Lower leg skin (tissue), 4 donors: ENCODE results near the gene IMP4. TPM values are rescaled to one million over a fixed set of nuclear protein-coding genes. Genes with fewer than 3 reads are reported as not detected.

Experiments used
- DNase-seq, 2 donors: peaks; one replicate each; pipeline ENCODE4 v3.0.0-alpha.2; 2019; ENCODE audit warnings: low spot score in 2 of 2
- H3K4me3 ChIP-seq: fragments of 200-600 bp; sonication (generic); 2 replicates; pipeline ENCODE4 v1.5.1; 2017; ENCODE audit warnings: mild to moderate bottlenecking, low read depth; ENCODE audit not compliant: poor library complexity, severe bottlenecking
- POLR2A ChIP-seq, 2 donors: fragments of 450-650 bp; IDR thresholded peaks; one replicate each; pipeline ENCODE4 v1.6.1; 2016 to 2017; ENCODE audit warnings: antibody characterized with exemption in 2 of 2, mild to moderate bottlenecking in 1 of 2, moderate library complexity in 1 of 2
- WGBS, 2 donors: methylation state at CpG; one replicate each; pipeline ENCODE4 v1.1.5; 2018; 5-methylcytosine and 5-hydroxymethylcytosine counted together
- intact Hi-C: fragments of 100-400 bp; cut with DNase I; formaldehyde crosslinking; loops from one replicate; pipeline ENCODE4 v1.15.0; 2023; ENCODE audit warnings: low total_unique reads
- total RNA-seq, 4 donors: library from RNA; depleted of rRNA; stranded (reverse); fragments of >200 nt; gene quantifications; one replicate each; pipeline ENCODE4 v1.1.0, GENCODE V29; 2016
- TF ChIP-seq, protein P1 (sequence below), 3 donors: fragments of 450-650 bp; IDR thresholded peaks; one replicate each; pipeline ENCODE4 v1.5.1; 2016; ENCODE audit warnings: antibody characterized with exemption in 3 of 3, mild to moderate bottlenecking in 3 of 3, moderate library complexity in 2 of 3

The IMP4 gene
- total RNA-seq, 4 donors from 2014 or later: 84.8 to 98.1 (median 97.0) TPM

DNA sequence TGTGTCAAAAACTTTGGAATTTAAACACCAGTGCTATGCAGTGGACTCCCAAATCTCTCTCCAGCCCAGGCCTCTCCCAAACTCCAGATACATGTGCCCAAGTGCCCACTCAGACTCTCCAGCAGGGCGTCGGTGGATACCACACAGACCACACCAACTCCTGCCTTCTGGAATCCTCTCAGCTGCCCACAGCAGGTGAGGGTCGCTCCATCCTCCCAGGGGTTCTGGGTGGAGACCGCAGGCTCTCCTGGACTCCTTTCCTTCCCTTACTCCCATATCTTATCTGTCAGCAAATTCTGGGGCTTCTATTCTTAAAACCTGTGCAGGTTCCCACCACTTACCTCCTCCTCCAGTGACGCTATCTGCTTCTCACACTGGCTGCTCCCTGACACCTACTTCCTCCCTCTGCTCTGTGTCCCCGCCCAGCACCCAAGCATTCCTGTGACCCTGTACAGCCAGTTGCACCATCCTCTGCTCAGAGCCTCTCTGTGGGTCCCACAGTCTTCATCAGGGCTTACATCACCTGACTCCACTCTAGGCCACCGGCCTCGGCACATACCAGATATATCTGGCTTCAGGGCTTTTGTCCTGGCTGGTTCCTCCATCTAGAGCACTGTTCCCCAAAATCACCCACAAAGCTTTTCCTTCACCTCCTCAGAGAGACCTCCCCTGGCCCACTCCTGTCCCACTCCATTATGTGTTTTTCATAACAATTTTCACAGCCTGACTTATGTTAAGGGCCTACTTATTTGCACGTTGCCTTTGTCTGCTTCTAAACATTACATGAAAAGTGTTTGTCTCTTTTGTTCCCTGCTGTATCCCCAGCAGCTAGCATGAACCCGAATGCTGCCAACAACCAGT is 2.6 kb upstream of the IMP4 start:
- no peak overlapping the region for H3K4me3 ChIP-seq
- no peak for DNase-seq
- WGBS, 2 donors: 94 to 97% methylated on average over 10 of the region's 10 CpGs
- TF ChIP-seq, protein P1, sequence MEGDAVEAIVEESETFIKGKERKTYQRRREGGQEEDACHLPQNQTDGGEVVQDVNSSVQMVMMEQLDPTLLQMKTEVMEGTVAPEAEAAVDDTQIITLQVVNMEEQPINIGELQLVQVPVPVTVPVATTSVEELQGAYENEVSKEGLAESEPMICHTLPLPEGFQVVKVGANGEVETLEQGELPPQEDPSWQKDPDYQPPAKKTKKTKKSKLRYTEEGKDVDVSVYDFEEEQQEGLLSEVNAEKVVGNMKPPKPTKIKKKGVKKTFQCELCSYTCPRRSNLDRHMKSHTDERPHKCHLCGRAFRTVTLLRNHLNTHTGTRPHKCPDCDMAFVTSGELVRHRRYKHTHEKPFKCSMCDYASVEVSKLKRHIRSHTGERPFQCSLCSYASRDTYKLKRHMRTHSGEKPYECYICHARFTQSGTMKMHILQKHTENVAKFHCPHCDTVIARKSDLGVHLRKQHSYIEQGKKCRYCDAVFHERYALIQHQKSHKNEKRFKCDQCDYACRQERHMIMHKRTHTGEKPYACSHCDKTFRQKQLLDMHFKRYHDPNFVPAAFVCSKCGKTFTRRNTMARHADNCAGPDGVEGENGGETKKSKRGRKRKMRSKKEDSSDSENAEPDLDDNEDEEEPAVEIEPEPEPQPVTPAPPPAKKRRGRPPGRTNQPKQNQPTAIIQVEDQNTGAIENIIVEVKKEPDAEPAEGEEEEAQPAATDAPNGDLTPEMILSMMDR (IDR thresholded peaks at IDR 0.05): no peak
- TF ChIP-seq POLR2A (IDR thresholded peaks at IDR 0.05): no peak
- intact Hi-C loops: loop anchor here (10.0 kb wide), 2 partner anchors 155 to 735 kb away; partner anchors contain the start of genes MZT2B and SMPD4

DNA sequence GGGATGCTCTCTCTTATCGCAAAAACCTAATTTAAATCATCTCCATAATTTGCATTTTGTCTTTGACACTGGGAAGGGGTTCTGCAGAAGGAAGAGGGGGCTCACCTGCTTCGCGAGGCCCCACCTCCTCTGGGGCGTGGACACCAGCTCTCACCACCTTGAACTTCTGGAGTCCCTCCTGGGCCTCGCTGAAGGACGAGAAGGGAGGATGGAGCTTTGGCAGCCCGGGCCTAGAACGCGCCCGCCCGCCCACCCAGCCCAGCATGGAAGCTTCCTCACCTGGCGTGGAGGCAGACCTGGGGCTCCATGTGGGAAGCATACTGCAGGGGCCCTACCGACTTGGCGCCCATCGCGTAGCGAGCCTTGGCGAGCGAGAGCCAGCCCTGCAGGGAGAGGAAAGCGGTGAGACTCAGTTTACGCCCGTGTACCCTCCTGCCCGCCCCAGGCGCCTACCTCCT is 1.1 kb upstream of the IMP4 start:
- no peak for TF ChIP-seq POLR2A (IDR thresholded peaks at IDR 0.05)
- TF ChIP-seq, protein P1 (IDR thresholded peaks at IDR 0.05): no peak
- 2 to 3% methylated on average over 13 to 24 of the region's 24 CpGs for WGBS, 2 donors
- intact Hi-C loops: loop anchor here (10.0 kb wide), 2 partner anchors 157 to 733 kb away; partner anchors contain the start of genes MZT2B and SMPD4
- H3K4me3 ChIP-seq: peak overlapping the region; percentile 50
- peak in 1 of 2 donors; percentile 85 for DNase-seq

DNA sequence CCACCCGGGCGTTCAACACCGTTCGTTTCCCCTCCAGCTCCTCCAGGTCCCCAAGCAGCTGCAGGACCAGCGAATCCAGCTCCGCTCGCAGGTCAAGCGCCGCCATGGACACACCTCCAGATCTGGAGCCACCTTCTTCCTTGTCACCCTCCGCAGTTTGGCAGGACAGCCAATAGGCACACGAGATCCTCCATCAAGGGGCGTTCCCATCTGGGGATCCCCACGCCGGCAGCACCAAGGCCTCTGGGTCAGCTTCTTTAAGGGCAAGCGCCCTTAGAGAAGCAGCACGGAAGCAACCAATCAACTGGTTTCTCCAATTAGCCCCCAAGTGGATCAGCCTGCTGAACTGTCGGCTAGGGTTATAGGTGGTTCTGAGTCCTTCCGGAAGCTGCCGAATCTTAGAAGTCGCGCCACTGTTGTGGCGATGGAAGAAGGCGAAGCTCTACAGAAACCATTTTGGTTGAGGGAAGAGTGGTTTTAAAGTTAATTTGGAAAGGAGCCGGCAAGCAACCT is 621 bp upstream of the IMP4 start:
- DNase-seq: peak; percentile 86 to 96
- WGBS, 2 donors: 0% methylated on average over 17 to 24 of the region's 24 CpGs
- H3K4me3 ChIP-seq: peak overlapping the region; percentile 50
- TF ChIP-seq POLR2A (IDR thresholded peaks at IDR 0.05): no peak
- TF ChIP-seq, protein P1 (IDR thresholded peaks at IDR 0.05): no peak
- intact Hi-C loops: loop anchor here (10.0 kb wide), 2 partner anchors 157 to 733 kb away; partner anchors contain the start of genes MZT2B and SMPD4

DNA sequence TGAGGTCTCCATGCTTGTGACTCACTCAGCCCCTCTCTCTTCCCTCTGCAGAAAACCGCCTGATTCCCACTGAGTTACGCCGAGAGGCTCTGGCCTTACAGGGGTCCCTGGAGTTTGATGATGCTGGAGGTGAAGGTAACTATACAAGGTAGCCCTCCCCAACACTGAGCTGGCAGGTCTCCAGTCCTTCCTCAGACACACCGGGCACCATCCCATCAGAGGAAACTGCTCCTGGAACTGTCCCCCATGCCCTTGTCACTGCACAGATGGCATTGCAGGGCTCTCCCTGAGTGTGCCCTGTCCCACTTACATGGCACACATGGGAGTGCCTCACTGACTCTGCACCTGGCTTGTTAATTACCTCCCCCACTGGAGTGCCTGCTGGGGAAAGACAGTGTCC is 1.9 kb downstream of the IMP4 start:
- TF ChIP-seq, protein P1 (IDR thresholded peaks at IDR 0.05): no peak
- no peak for TF ChIP-seq POLR2A (IDR thresholded peaks at IDR 0.05)
- intact Hi-C loops: loop anchor here (10.0 kb wide), 2 partner anchors 160 to 730 kb away; partner anchors contain the start of genes MZT2B and SMPD4
- no peak overlapping the region for H3K4me3 ChIP-seq
- WGBS, 2 donors: 95 to 98% methylated on average over 4 of the region's 4 CpGs
- no peak for DNase-seq

DNA sequence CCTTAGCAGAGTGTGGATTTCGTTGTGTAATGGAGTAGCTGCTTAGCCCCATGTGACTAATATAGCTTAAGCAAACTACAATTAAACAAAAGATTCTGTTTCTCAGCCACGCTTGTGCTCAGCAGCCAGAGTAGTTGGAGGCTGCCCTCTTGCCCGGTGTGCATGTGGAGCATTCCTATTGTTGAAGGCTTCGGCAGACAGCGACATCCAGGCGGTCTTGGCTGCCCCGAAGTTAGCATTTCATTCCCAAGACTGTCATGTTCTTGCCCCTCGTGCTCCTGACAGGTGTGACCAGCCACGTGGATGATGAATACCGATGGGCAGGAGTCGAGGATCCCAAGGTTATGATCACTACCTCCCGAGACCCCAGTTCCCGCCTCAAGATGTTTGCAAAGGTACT is 2.4 kb downstream of the IMP4 start:
- H3K4me3 ChIP-seq: no peak overlapping the region
- DNase-seq: no peak
- 94 to 97% methylated on average over 13 of the region's 13 CpGs for WGBS, 2 donors
- TF ChIP-seq, protein P1 (IDR thresholded peaks at IDR 0.05): no peak
- no peak for TF ChIP-seq POLR2A (IDR thresholded peaks at IDR 0.05)
- intact Hi-C loops: loop anchor here (10.0 kb wide), 2 partner anchors 160 to 730 kb away; partner anchors contain the start of genes MZT2B and SMPD4
